HEK293 (cell line): ENCODE results near the gene TARDBP.

ENCODE experiments used
- CTCF ChIA-PET: fragments of 350-600 bp; formaldehyde crosslinking; extraction: SDS; loops from one replicate; lab custom pipeline; 2021; ENCODE audit warnings: antibody characterized with exemption; lab: Yijun Ruan, JAX
- POLR2A ChIA-PET: fragments of 300-600 bp; formaldehyde crosslinking; extraction: SDS; loops from one replicate; lab custom pipeline; 2020; ENCODE audit warnings: antibody characterized with exemption, inconsistent platforms; lab: Yijun Ruan, JAX
- H3K27ac ChIP-seq: fragments of 200-500 bp; sonication (Bioruptor generic); 2 replicates; pipeline ENCODE4 v1.5.1; 2014; ENCODE audit warnings: low read depth, low read length, control low read depth, inconsistent platforms; ENCODE audit errors: extremely low read depth
- H3K36me3 ChIP-seq, 2 experiments: fragments of 200-500 bp in 1 of 2; sonication (Bioruptor generic) in 1 of 2; 1 replicate in 1 of 2; 2 replicates in 1 of 2; pipeline ENCODE4 v1.5.1; 2014 to 2017; ENCODE audit warnings: inconsistent platforms in 2 of 2, low read length in 2 of 2; ENCODE audit not compliant: control insufficient read depth in 2 of 2, insufficient read depth in 1 of 2
- H3K4me1 ChIP-seq: fragments of 200-500 bp; sonication (Bioruptor generic); 2 replicates; pipeline ENCODE4 v1.5.1; 2014; ENCODE audit warnings: mild to moderate bottlenecking, low read length, inconsistent platforms; ENCODE audit not compliant: control insufficient read depth, insufficient read depth
- H3K4me3 ChIP-seq: 2 replicates; pipeline ENCODE4 v1.5.1; 2011; ENCODE audit warnings: low read depth, mild to moderate bottlenecking, control low read depth, low read length, moderate library complexity
- H3K9me3 ChIP-seq: fragments of 200-500 bp; sonication (Bioruptor generic); 2 replicates; pipeline ENCODE4 v1.5.1; 2014; ENCODE audit warnings: low read depth, low read length, inconsistent platforms; ENCODE audit not compliant: control insufficient read depth, insufficient read depth
- GFI1B ChIP-seq: fragments of 450-650 bp; formaldehyde crosslinking; IDR thresholded peaks from 2 replicates; pipeline ENCODE4 v1.5.1; 2016; ENCODE audit warnings: missing biosample characterization, missing genetic modification characterization
- INSM2 ChIP-seq: fragments of 450-650 bp; formaldehyde crosslinking; IDR thresholded peaks from 2 replicates; pipeline ENCODE4 v1.5.1; 2016; ENCODE audit warnings: missing biosample characterization, missing genetic modification characterization
- TCF7L2 ChIP-seq: IDR thresholded peaks from 2 replicates; pipeline ENCODE4 v1.6.1; 2011; ENCODE audit warnings: low read depth, mild to moderate bottlenecking, inconsistent platforms, low read length, moderate library complexity, borderline replicate concordance
- WT1 ChIP-seq: fragments of 450-650 bp; formaldehyde crosslinking; IDR thresholded peaks from 2 replicates; pipeline ENCODE4 v1.5.1; 2016; ENCODE audit warnings: missing biosample characterization, missing genetic modification characterization
- ZBTB10 ChIP-seq: fragments of 450-650 bp; formaldehyde crosslinking; IDR thresholded peaks from 2 replicates; pipeline ENCODE4 v1.5.1; 2016; ENCODE audit warnings: missing biosample characterization, missing genetic modification characterization
- ZNF174 ChIP-seq: fragments of 450-650 bp; formaldehyde crosslinking; IDR thresholded peaks from 2 replicates; pipeline ENCODE4 v1.5.0; 2017; ENCODE audit warnings: missing biosample characterization, mild to moderate bottlenecking, missing genetic modification characterization
- ZNF211 ChIP-seq: fragments of 450-650 bp; formaldehyde crosslinking; IDR thresholded peaks from 2 replicates; pipeline ENCODE4 v1.5.1; 2016; ENCODE audit warnings: low read depth, missing biosample characterization, missing genetic modification characterization
- ZNF223 ChIP-seq: fragments of 450-650 bp; formaldehyde crosslinking; IDR thresholded peaks from 2 replicates; pipeline ENCODE4 v1.5.1; 2016; ENCODE audit warnings: missing biosample characterization, missing genetic modification characterization
- ZNF274 ChIP-seq, 2 experiments: fragments of 200-500 bp in 1 of 2; fragments of 450-650 bp in 1 of 2; sonication (Bioruptor generic) in 1 of 2; formaldehyde crosslinking in 1 of 2; IDR thresholded peaks; 2 replicates each; pipeline versions ENCODE4 v1.5.1 to v1.6.1; 2014 to 2016; ENCODE audit warnings: borderline replicate concordance in 1 of 2, inconsistent platforms in 1 of 2, low read length in 1 of 2, missing biosample characterization in 1 of 2, missing genetic modification characterization in 1 of 2
- ZNF366 ChIP-seq: fragments of 450-650 bp; formaldehyde crosslinking; conservative IDR thresholded peaks from 2 replicates; pipeline ENCODE4 v1.5.1; 2016; ENCODE audit warnings: missing biosample characterization, missing genetic modification characterization
- ZNF404 ChIP-seq: fragments of 450-650 bp; formaldehyde crosslinking; IDR thresholded peaks from 2 replicates; pipeline ENCODE4 v1.5.1; 2017; ENCODE audit warnings: missing biosample characterization, missing genetic modification characterization
- ZNF600 ChIP-seq: fragments of 450-650 bp; formaldehyde crosslinking; IDR thresholded peaks from 2 replicates; pipeline ENCODE4 v1.5.1; 2016; ENCODE audit warnings: missing biosample characterization, missing genetic modification characterization
- ZNF692 ChIP-seq: fragments of 450-650 bp; formaldehyde crosslinking; IDR thresholded peaks from 2 replicates; pipeline ENCODE4 v1.5.1; 2016; ENCODE audit warnings: missing biosample characterization, missing genetic modification characterization
- ZNF843 ChIP-seq: fragments of 450-650 bp; formaldehyde crosslinking; IDR thresholded peaks from 2 replicates; pipeline ENCODE4 v1.5.1; 2016; ENCODE audit warnings: missing biosample characterization, missing genetic modification characterization
- ZXDB ChIP-seq: fragments of 450-650 bp; formaldehyde crosslinking; IDR thresholded peaks from 2 replicates; pipeline ENCODE4 v1.5.1; 2016; ENCODE audit warnings: missing biosample characterization, missing genetic modification characterization

The TARDBP gene

GRCh38 chr1:11068600-11069473 is 56.4 kb downstream of the TARDBP start:
- Histone ChIP-seq H3K9me3 (no peaks in the 10 kb centered on the region), H3K4me1 (no peaks in the 10 kb centered on the region), H3K36me3 (peaks cover 56 to 95% of the 10 kb centered on the region in 2 experiments), H3K4me3 (no peak overlapping the region)
- ChIA-PET POLR2A (interaction anchor here (3.2 kb wide), 1 partner anchor 8 kb away, joined by 12 read pairs; the partner anchor contains the start of gene SRM), CTCF (no interaction called here)
- TF ChIP-seq ZNF211 (tag by site-specific recombination) (no peak), ZNF404 (tag by site-specific recombination) (no peak), ZNF366 (tag by site-specific recombination) (no peak), ZXDB (tag by site-specific recombination) (no peak), ZNF692 (tag by site-specific recombination) (no peak), ZNF223 (tag by site-specific recombination) (no peak), TCF7L2 (no peak), INSM2 (tag by site-specific recombination) (no peak), ZBTB10 (tag by site-specific recombination) (no peak), ZNF600 (no peak), WT1 (tag by site-specific recombination) (no peak), GFI1B (tag by site-specific recombination) (no peak), ZNF174 (tag by site-specific recombination) (no peak)
- TF ChIP-seq, all 188 proteins: peak for 0
- no peak overlapping the region for H3K27ac ChIP-seq

GRCh38 chr1:11070876-11071275 is 58.4 kb downstream of the TARDBP start:
- Histone ChIP-seq H3K4me1 (no peaks in the 10 kb centered on the region), H3K9me3 (no peaks in the 10 kb centered on the region), H3K36me3 (peaks cover 67 to 96% of the 10 kb centered on the region in 2 experiments), H3K27ac (no peak overlapping the region), H3K4me3 (no peak overlapping the region)
- TF ChIP-seq ZNF843 (tag by site-specific recombination) (no peak), ZNF274 (IDR thresholded peaks at IDR 0.05; ENCODE audit: low read length) (no peak), ZNF274 (tag by site-specific recombination; IDR thresholded peaks at IDR 0.05; ENCODE audit: borderline replicate concordance) (no peak)
- POLR2A ChIA-PET: interaction anchor here (0.6 to 3.2 kb wide), 5 partner anchors 10 to 580 kb away, joined by 3 to 12 read pairs (median 8); partner anchors contain the start of genes MTOR and SRM
- CTCF ChIA-PET: interaction anchor here (1.1 kb wide), 1 partner anchor 158 kb away, joined by 3 read pairs; no protein-coding TSS in a partner anchor
